Fibroblast of pulmonary artery (primary cell): ENCODE results near the gene ADAMTS12.

ENCODE experiments used
- DNase-seq: peaks from one replicate; pipeline ENCODE4 v3.0.0-alpha.2; 2010; ENCODE audit warnings: low read depth
- H3K4me3 ChIP-seq: replicated peaks from 2 replicates; pipeline ENCODE4 v1.5.1; 2011; ENCODE audit warnings: low read depth, mild to moderate bottlenecking, control low read depth, low read length, moderate library complexity
- TF ChIP-seq, protein P1 (sequence below): IDR thresholded peaks from 2 replicates; pipeline ENCODE4 v1.5.1; 2011; ENCODE audit warnings: mild to moderate bottlenecking, control low read depth, low read length, inconsistent platforms; ENCODE audit errors: missing control alignments

ADAMTS12 gene

DNA sequence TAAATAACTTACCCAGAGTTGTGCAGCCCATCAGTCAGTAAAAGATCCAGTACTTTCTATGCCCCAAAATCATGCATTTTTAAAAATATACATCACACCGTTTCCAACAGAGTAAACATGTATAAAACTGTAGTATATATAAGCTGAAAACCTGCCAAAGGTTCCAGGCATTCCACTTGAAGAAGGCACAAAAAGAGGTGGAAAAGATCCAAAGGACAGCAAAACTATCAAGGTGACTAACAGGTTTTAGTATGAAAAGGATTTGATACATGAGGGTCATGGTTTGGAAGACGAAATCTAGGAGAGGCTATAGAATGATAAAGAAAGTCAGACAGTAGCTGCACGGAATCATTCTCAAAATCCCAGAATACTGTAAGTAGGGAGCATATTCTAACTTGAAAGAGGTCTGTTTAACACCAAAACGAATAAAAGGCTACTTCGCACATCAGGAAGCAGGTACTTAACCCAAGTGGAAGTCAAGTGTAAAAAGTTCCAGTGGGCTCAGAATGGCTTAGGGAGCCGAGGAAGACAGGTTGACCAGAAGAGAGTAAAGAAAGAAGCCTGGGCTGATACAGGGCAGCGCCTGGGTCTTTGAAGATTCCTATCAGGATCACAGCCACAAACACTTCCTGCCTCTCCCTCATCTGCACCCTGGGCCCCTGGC, 207.2 kb downstream of the ADAMTS12 start:
- DNase-seq = no peak
- TF ChIP-seq, protein P1, sequence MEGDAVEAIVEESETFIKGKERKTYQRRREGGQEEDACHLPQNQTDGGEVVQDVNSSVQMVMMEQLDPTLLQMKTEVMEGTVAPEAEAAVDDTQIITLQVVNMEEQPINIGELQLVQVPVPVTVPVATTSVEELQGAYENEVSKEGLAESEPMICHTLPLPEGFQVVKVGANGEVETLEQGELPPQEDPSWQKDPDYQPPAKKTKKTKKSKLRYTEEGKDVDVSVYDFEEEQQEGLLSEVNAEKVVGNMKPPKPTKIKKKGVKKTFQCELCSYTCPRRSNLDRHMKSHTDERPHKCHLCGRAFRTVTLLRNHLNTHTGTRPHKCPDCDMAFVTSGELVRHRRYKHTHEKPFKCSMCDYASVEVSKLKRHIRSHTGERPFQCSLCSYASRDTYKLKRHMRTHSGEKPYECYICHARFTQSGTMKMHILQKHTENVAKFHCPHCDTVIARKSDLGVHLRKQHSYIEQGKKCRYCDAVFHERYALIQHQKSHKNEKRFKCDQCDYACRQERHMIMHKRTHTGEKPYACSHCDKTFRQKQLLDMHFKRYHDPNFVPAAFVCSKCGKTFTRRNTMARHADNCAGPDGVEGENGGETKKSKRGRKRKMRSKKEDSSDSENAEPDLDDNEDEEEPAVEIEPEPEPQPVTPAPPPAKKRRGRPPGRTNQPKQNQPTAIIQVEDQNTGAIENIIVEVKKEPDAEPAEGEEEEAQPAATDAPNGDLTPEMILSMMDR = no peak
- no peak overlapping the region for H3K4me3 ChIP-seq

DNA sequence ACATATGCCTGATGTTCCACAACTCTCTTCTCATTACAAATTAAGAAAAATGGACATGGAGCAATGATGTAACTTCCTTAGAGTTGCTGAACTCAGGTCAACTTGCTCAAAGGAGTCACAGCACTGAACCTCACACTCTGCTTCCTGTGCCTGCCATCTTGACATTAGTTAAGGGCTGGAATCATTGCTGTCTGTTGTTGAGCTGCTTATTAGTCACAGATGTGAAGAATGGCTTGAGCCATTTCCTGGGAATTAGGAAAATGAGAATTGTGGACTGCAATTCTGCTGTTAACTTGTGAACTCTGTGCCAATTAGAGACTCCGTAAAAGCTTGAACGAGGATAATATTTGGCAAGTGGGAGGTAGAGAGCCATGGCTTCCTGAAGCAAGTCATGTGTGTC, 212.0 kb downstream of the ADAMTS12 start:
- TF ChIP-seq, protein P1 = no peak
- H3K4me3 ChIP-seq = no peak overlapping the region
- DNase-seq = peak; percentile 54

DNA sequence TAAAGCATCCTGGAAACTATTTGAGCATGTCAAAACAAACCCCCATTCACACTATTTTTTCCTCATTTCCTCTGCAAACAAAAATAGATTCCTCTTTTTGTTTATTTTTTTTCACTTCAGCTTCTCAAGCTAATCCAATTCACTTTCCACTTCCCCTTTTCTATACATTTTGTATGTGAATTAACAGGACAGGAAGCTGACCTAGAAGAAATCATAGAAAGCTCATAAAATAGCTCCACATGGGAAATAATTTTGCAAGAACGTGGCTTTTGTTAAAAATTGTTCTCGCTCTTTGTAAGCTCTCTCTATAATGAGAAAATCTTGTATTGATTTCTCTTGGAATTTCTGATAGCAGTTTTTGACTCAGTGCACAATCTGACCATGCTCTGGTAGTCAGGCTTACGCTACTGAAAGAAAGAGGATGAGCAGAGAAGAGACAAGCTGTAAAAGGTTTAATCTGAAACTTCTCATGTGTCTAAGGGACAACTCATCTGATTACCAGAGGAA, 215.8 kb downstream of the ADAMTS12 start:
- TF ChIP-seq, protein P1 = no peak
- DNase-seq = no peak
- H3K4me3 ChIP-seq = no peak overlapping the region

DNA sequence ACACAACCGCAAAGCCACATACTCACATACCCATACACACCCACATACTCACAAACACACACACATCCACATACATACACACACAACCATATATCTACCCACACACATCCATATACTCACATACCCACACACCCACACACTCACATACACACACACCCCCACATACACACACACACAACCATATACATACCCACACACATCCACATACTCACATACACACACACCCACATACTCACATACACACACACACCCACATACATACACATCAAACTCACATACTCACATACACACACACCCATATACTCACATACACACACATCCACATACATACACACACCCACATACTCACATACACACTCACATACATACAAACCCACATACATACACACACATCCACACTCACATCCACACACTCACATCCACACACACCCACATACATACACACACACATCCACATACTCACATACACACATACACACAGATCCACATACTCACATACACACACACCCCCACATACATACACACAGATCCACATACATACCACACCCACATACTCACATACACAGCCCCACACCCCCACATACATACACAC, 220.0 kb downstream of the ADAMTS12 start:
- DNase-seq = no peak
- no peak overlapping the region for H3K4me3 ChIP-seq
- TF ChIP-seq, protein P1 = no peak

DNA sequence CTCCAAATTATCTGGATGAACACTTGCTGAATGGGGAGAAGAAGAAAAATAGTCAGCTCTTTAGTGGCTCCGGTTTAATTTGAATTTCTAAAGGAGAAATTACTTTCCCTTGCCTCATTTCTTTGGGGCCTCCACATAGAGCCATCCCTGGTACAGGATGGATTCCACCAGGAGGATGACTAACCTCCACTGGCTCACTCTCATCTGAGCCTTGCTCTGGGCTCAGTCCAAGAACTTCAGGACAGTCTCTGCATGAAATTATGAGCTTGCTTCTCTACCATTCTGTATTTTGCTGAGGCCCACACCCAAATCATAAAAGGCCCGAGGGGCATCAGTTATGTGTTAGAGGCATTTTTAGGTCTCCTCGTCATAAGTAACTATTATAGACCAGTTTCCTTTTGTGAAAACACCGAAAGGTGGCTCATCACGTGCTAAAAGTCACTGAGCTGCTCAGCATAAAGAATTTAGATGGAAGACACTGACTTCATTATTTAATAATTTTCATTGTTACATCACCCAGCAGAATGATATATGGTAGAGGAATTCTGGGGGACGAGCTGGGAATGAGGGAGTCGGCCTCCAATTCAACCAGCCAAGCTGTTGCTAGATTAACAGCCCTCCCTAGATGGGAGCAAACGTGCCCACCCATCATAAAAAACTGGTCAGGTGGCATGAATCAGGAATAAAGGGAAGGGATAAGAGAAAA, 228.9 kb downstream of the ADAMTS12 start:
- peak; percentile 21 for DNase-seq
- no peak overlapping the region for H3K4me3 ChIP-seq
- TF ChIP-seq, protein P1 = no peak

DNA sequence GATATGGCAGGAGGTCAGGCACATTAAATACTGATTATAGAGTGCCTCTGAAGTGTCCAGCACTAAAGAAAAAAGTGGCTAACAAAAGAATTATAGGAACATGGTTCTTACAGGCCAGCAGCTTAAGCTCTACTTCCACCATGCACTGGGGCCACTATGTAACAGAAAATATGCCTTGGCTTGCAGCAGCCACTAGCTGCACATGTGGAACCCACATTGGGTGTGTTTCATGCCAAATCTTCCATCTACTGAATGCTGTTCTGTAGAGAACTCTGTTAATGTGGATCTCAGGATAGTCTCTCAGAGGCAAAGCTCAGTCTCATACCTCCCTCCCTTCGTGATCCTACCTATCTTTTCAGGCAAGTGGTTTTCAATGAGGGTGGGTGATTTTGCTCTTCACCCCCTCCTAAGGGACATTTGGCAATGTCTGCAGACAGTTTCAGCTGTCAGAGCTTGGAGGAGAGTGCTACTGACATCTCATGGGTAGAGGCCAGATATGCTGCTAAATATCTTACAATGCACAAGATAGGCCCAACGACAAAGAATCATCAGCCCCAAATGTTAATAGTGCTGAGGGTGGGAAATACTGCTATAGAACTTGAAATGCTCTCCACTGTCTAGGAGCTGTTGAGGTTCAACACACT, 232.1 kb downstream of the ADAMTS12 start:
- no peak overlapping the region for H3K4me3 ChIP-seq
- no peak for DNase-seq
- TF ChIP-seq, protein P1 = no peak
